Measurements from ENCODE around the gene LEMD2.

LEMD2 gene

GRCh38 chr6:33772902-33773472 is 15.9 kb downstream of the LEMD2 start:
- H3K27me3 Mint-ChIP-seq, result no peaks in the 10 kb centered on the region
- H3K4me3 Mint-ChIP-seq, result no peak overlapping the region
- no peak for ATAC-seq (replicated peaks; ENCODE audit: extremely low read depth, poor library complexity, severe bottlenecking)
- H3K27ac Mint-ChIP-seq (ENCODE audit: low read depth), result peak overlapping the region; percentile 25
- H3K36me3 Mint-ChIP-seq (ENCODE audit: insufficient read depth), result peaks cover 43% of the 10 kb centered on the region
- H3K9me3 Mint-ChIP-seq, result no peaks in the 10 kb centered on the region
- no peak for DNase-seq (ENCODE audit: low spot score in 2 of 2)
- peaks cover 17% of the 10 kb centered on the region for H3K4me1 Mint-ChIP-seq

GRCh38 chr6:33772082-33772830 is 16.7 kb downstream of the LEMD2 start:
- H3K4me1 Mint-ChIP-seq, result peaks cover 17% of the 10 kb centered on the region
- DNase-seq (ENCODE audit: low spot score in 2 of 2) (no peak), ATAC-seq (replicated peaks; ENCODE audit: extremely low read depth, poor library complexity, severe bottlenecking) (no peak)
- peaks cover 3% of the 10 kb centered on the region for H3K27me3 Mint-ChIP-seq
- no peak overlapping the region for H3K4me3 Mint-ChIP-seq
- H3K9me3 Mint-ChIP-seq, result no peaks in the 10 kb centered on the region
- H3K27ac Mint-ChIP-seq (ENCODE audit: low read depth), result peak overlapping the region; percentile 25
- H3K36me3 Mint-ChIP-seq (ENCODE audit: insufficient read depth), result peaks cover 38% of the 10 kb centered on the region

- H3K4me1 Mint-ChIP-seq, result peaks cover 17% of the 10 kb centered on the region
- H3K27me3 Mint-ChIP-seq, result peaks cover 12% of the 10 kb centered on the region
- ATAC-seq (replicated peaks; ENCODE audit: extremely low read depth, poor library complexity, severe bottlenecking) (peak; percentile 58), DNase-seq (ENCODE audit: low spot score in 2 of 2) (peak; percentile 35 to 45)
- H3K4me3 Mint-ChIP-seq, result no peak overlapping the region
- no peaks in the 10 kb centered on the region for H3K9me3 Mint-ChIP-seq
- no peak overlapping the region for H3K27ac Mint-ChIP-seq (ENCODE audit: low read depth)
- peaks cover 32% of the 10 kb centered on the region for H3K36me3 Mint-ChIP-seq (ENCODE audit: insufficient read depth)
Observed at GRCh38 chr6:33771146-33772081, 17.5 kb downstream of the LEMD2 start.

GRCh38 chr6:33770833-33771145 is 18.1 kb downstream of the LEMD2 start:
- Mint-ChIP-seq H3K4me1 (peaks cover 17% of the 10 kb centered on the region), H3K36me3 (ENCODE audit: insufficient read depth) (peaks cover 28% of the 10 kb centered on the region), H3K27me3 (peaks cover 17% of the 10 kb centered on the region), H3K27ac (ENCODE audit: low read depth) (no peak overlapping the region), H3K9me3 (no peaks in the 10 kb centered on the region), H3K4me3 (no peak overlapping the region)
- ATAC-seq (replicated peaks; ENCODE audit: extremely low read depth, poor library complexity, severe bottlenecking), result no peak
- no peak for DNase-seq (ENCODE audit: low spot score in 2 of 2)

- H3K27ac Mint-ChIP-seq (ENCODE audit: low read depth), result no peak overlapping the region
- no peak for ATAC-seq (replicated peaks; ENCODE audit: extremely low read depth, poor library complexity, severe bottlenecking)
Observed at GRCh38 chr6:33770124-33770832, 18.7 kb downstream of the LEMD2 start.

GRCh38 chr6:33769248-33769821 is 19.6 kb downstream of the LEMD2 start:
- ATAC-seq (replicated peaks; ENCODE audit: extremely low read depth, poor library complexity, severe bottlenecking), result no peak
- peaks cover 27% of the 10 kb centered on the region for H3K27me3 Mint-ChIP-seq

More at GRCh38 chr6:33770124-33770832, 18.7 kb downstream of the LEMD2 start:
- Mint-ChIP-seq H3K9me3 (no peaks in the 10 kb centered on the region), H3K4me1 (peaks cover 17% of the 10 kb centered on the region), H3K27me3 (peaks cover 22% of the 10 kb centered on the region), H3K4me3 (no peak overlapping the region), H3K36me3 (ENCODE audit: insufficient read depth) (peaks cover 24% of the 10 kb centered on the region)
- DNase-seq (ENCODE audit: low spot score in 2 of 2), result no peak

GRCh38 chr6:33768644-33769120 is 20.2 kb downstream of the LEMD2 start:
- peak; percentile 54 for ATAC-seq (replicated peaks; ENCODE audit: extremely low read depth, poor library complexity, severe bottlenecking)
- DNase-seq (ENCODE audit: low spot score in 2 of 2), result peak; percentile 42 to 57
- no peaks in the 10 kb centered on the region for H3K9me3 Mint-ChIP-seq
- peaks cover 17% of the 10 kb centered on the region for H3K4me1 Mint-ChIP-seq
- H3K27me3 Mint-ChIP-seq, result peaks cover 34% of the 10 kb centered on the region
- no peak overlapping the region for H3K27ac Mint-ChIP-seq (ENCODE audit: low read depth)
- H3K36me3 Mint-ChIP-seq (ENCODE audit: insufficient read depth), result peaks cover 8% of the 10 kb centered on the region
- no peak overlapping the region for H3K4me3 Mint-ChIP-seq

More at GRCh38 chr6:33769248-33769821, 19.6 kb downstream of the LEMD2 start:
- no peak for DNase-seq (ENCODE audit: low spot score in 2 of 2)
- H3K27ac Mint-ChIP-seq (ENCODE audit: low read depth), result no peak overlapping the region
- H3K4me1 Mint-ChIP-seq, result peaks cover 17% of the 10 kb centered on the region
- peaks cover 14% of the 10 kb centered on the region for H3K36me3 Mint-ChIP-seq (ENCODE audit: insufficient read depth)
- no peaks in the 10 kb centered on the region for H3K9me3 Mint-ChIP-seq
- no peak overlapping the region for H3K4me3 Mint-ChIP-seq

GRCh38 chr6:33766921-33767907 is 21.7 kb downstream of the LEMD2 start:
- ATAC-seq (replicated peaks; ENCODE audit: extremely low read depth, poor library complexity, severe bottlenecking), result no peak
- Mint-ChIP-seq H3K4me1 (peaks cover 9% of the 10 kb centered on the region), H3K36me3 (ENCODE audit: insufficient read depth) (no peaks in the 10 kb centered on the region)

GRCh38 chr6:33765368-33765767 is 23.6 kb downstream of the LEMD2 start:
- ATAC-seq (replicated peaks; ENCODE audit: extremely low read depth, poor library complexity, severe bottlenecking) (no peak), DNase-seq (ENCODE audit: low spot score in 2 of 2) (no peak)
- no peaks in the 10 kb centered on the region for H3K36me3 Mint-ChIP-seq (ENCODE audit: insufficient read depth)
- no peak overlapping the region for H3K27ac Mint-ChIP-seq (ENCODE audit: low read depth)
- H3K4me1 Mint-ChIP-seq, result no peaks in the 10 kb centered on the region
- no peaks in the 10 kb centered on the region for H3K9me3 Mint-ChIP-seq
- peaks cover 37% of the 10 kb centered on the region for H3K27me3 Mint-ChIP-seq
- H3K4me3 Mint-ChIP-seq, result no peak overlapping the region

More at GRCh38 chr6:33766921-33767907, 21.7 kb downstream of the LEMD2 start:
- no peaks in the 10 kb centered on the region for H3K9me3 Mint-ChIP-seq
- H3K27me3 Mint-ChIP-seq, result peaks cover 37% of the 10 kb centered on the region
- H3K27ac Mint-ChIP-seq (ENCODE audit: low read depth), result no peak overlapping the region
- H3K4me3 Mint-ChIP-seq, result no peak overlapping the region
- DNase-seq (ENCODE audit: low spot score in 2 of 2), result no peak

GRCh38 chr6:33764036-33764435 is 24.9 kb downstream of the LEMD2 start:
- Mint-ChIP-seq H3K36me3 (ENCODE audit: insufficient read depth) (no peaks in the 10 kb centered on the region), H3K4me1 (no peaks in the 10 kb centered on the region), H3K27ac (ENCODE audit: low read depth) (no peak overlapping the region), H3K27me3 (peaks cover 37% of the 10 kb centered on the region), H3K9me3 (no peaks in the 10 kb centered on the region), H3K4me3 (no peak overlapping the region)
- ATAC-seq (replicated peaks; ENCODE audit: extremely low read depth, poor library complexity, severe bottlenecking) (no peak), DNase-seq (ENCODE audit: low spot score in 2 of 2) (no peak)

- H3K4me3 Mint-ChIP-seq, result no peak overlapping the region
- no peaks in the 10 kb centered on the region for H3K36me3 Mint-ChIP-seq (ENCODE audit: insufficient read depth)
- no peaks in the 10 kb centered on the region for H3K4me1 Mint-ChIP-seq
- no peak for DNase-seq (ENCODE audit: low spot score in 2 of 2)
- ATAC-seq (replicated peaks; ENCODE audit: extremely low read depth, poor library complexity, severe bottlenecking), result no peak
- no peaks in the 10 kb centered on the region for H3K9me3 Mint-ChIP-seq
- H3K27me3 Mint-ChIP-seq, result peaks cover 37% of the 10 kb centered on the region
- H3K27ac Mint-ChIP-seq (ENCODE audit: low read depth), result no peak overlapping the region
Observed at GRCh38 chr6:33763483-33763882, 25.4 kb downstream of the LEMD2 start.

Data from central memory CD8-positive, alpha-beta T cell (primary cell).